ENCODE measurements around the gene MYLK.

MYLK gene

GRCh38 chr3:123818324-123818920 is 65.7 kb downstream of the MYLK start:
- no peak for DNase-seq

GRCh38 chr3:123817413-123817812 is 66.7 kb downstream of the MYLK start:
- DNase-seq: no peak

DNA sequence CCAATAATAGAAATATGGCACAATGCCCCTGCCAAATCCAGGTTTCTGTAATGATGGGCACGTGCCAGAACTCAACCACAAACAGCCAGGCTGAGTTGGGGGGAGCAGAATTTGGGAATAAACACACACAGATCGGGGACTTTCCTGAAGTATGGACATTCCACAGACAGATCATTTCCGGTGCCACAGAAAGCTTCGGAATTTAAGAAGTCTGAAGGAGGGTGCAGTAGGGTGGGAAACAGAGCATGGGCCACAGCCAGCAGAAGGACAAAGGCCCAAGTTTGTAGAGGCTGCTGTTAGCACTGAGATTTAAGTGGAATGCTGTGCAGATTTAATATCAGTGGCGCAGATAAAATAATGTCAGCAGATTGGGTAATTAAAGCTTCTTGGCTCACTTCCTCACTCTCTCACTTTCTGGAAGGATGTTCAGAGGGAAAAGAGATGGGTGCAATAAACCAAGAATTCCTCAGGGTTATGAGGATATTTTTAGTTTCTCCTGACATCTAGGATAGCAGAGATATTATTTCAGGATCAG is 67.4 kb downstream of the MYLK start:
- no peak for DNase-seq

GRCh38 chr3:123815981-123816380 is 68.2 kb downstream of the MYLK start:
- no peak for DNase-seq

GRCh38 chr3:123813876-123814275 is 70.3 kb downstream of the MYLK start:
- DNase-seq: no peak

- DNase-seq: no peak
Observed at GRCh38 chr3:123809597-123809996, 74.5 kb downstream of the MYLK start.

DNA sequence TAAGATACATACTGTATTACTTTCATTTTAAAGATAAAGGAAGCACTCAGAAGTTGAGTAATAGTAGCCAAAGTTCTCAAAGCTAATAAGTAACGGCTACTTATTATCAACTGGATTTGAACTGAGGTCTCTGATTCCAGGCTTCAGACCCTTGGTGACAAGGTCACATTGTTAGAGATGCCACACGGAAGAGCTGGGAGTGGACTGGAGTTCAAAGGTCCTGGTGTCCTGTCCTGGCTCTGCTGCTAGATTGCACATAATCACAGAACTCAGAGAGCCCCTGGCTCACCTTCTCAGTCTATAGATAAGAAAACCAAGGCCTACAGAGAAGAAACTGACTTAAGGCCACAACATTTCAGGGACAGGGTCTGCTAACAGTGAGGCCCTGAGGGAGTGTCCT is 75.3 kb downstream of the MYLK start:
- no peak for DNase-seq

DNA sequence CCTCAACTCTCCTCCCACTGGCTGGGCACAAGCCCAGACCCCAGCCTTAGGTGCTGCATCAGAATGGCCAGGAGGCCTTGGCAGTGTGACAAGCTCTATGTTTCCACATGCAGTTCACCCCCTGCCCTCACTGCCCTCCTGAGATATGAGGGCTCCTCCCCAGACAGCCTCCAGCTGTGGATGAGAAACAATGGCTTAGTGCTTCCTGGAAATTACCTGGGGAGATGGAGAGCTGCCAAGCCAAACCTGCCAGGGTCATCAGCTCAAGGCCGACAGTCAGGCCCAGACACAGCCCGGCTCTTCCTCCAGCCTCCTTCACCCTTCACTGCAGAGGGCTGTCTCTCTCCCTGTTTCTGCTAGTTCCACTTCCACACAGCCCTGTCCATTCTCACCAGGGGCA is 76.3 kb downstream of the MYLK start:
- no peak for DNase-seq

- peak; percentile 4 for DNase-seq
Observed at GRCh38 chr3:123805504-123805903, 78.6 kb downstream of the MYLK start.

GRCh38 chr3:123805101-123805500 is 79.0 kb downstream of the MYLK start:
- no peak for DNase-seq

DNA sequence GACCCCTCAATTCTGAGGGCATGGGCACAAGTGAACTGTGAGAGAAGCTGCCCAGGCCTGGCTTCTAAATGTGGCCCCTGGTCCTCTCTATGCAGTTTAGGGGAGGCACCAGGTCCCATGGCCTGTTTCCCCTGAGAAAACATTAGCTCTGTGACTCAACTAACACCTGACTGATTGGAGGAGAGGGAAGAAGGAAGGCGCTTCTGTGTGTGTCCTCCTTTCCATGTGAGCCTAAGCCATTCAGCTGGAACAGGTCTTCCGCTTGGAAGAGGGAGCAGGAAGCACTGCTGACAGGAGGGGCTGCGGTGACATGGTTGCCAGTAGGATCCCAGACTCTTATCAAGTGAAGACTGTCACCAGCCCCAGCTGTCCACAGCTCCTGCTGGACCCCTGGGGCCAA is 79.5 kb downstream of the MYLK start:
- DNase-seq: no peak

DNA sequence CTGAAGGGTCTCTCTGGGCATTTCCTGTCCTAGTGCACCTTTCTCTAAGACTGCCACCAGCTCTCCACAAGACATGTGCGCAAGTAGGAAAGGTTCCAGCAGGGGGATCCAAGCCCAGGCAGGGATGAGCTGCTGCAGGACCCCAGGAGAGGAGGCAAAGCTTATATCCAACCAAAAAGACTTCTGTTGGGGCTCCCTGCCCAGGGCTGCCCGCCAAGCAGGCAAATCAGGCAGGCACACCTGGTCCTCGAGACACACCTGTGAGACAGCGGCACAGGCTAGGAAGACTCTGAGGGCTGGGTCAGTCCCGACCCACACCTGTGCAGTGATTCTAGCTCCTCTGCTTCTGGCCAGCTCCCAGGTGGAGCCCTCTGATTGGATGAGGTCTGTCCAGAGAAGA is 80.6 kb downstream of the MYLK start:
- no peak for DNase-seq

GRCh38 chr3:123802007-123802625 is 82.0 kb downstream of the MYLK start:
- DNase-seq: no peak

DNA sequence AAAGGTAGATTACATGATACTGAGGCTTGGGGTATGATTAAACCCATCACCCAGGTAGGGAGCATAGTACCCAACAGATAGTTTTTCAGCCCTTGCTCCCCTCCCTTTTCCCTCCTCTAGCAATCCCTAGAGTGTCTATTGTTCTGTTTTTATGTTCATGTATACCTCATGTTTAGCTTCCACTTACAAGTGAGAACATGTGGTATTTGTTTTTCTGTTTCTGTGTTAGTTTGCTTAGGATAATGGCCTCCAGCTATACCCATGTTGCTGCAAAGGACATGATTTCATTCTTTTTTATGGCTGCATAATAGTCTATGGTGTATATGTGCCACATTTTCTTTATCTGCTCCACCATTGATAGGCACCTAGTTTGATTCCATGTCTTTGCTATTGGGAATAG is 82.7 kb downstream of the MYLK start:
- no peak for DNase-seq

- no peak for DNase-seq
Observed at GRCh38 chr3:123800362-123800682, 83.8 kb downstream of the MYLK start.

- DNase-seq: no peak
Observed at GRCh38 chr3:123799544-123800361, 84.4 kb downstream of the MYLK start.

DNA sequence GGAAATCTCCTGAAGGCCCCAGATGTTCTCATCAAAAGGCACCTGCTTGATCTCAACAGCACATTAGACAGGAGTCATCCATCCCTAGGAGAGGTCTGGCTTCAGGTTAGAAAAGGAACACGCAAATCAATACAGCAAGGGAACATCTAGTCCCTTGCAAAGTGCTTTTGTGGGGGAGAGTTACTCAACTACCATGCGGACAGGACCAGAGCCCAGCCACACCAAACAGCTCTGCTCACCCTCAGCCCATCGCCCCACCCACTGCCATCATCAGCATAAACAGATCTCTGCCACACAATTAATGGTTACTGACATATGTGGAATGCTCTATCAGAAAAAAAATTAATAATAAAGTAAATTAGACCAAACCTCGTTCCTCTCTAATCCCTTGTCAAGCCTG is 85.6 kb downstream of the MYLK start:
- DNase-seq: no peak

DNA sequence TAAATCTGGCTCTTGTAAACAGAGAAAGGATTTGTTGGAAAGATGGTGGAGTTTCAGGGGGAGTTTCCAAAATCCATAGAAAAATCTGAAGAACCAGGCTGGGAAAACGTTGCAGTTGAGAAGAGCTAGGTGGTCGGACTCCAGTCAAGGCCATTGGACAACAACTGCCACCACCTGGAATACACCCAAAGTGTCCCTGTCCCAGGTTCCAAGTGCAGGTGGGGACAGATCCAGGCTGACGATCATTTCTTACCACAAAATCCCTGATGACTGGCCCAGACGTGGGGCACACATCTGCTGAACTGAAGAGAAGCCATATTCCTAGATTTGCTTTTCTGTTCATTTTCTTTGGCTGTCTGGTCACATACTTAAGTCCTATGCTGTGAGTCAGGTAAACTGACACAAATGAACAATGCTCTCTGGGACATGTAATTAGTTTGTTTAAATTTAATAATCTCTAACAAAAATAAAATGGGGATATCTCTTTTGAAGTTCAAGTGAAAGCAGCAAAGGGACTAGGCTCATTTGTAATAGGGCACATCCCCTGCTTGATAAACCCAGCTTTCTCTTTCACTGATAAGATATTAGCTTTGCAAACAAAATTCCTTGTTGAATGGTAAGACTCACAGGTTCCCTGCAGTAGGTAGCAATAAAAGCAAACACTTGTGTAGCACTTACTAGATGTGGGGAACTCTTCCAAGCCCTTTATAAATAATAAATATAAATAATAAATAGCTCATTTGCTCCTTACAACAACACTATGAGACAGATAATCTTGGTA is 88.5 kb downstream of the MYLK start:
- no peak for DNase-seq

DNA sequence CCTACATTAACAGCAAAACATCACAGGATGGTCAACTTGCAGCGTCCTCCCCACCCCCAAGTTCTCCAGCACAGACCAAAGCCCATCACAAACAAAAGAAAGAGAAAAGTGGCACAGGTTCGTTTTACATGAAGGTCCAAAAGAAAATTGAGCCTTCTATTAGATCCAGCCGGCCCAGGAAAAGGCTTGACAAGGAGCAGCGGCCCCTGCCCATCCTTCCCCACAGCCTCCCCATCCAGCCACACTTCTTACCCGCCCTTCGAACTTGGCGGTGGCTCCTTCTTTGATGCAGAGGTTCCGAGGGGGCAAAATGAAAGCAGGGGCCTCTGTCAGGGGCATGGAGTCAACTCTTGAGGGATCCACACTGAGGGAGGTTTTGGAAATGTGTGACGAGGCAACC is 90.7 kb downstream of the MYLK start:
- DNase-seq: no peak

DNA sequence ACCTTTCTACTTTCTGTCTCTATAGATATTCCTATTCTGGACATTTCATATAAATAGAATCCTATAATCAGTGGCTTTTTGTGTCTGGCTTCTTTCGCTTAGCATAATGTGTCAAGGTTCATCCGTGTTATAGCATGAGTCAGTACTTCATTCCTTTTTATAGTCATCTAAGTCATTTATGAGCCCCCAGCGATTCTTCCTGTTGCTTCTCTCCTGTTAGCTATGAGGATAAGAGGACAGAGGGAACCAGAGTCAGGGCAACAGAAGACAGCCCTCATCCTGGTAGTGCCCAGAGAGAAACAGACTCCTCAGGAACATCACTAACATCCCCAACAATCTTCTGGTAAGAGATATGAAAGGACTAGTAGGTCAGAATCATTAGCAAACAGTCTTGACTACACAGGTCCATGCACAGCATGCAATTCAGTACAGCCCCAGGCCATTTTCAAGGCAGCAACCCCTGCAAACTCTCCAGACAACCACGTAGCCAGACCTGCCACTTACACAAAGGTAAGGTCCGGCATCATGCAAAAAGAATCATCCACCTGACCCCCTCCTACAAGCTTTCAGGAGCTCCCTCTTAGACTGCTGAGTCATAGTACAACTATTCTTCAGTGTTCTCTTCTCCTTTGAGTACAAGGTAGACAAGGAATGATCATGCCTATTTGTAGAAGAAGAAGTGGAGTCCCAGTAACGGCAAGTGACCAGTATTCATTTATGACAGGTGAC is 91.5 kb downstream of the MYLK start:
- no peak for DNase-seq

GRCh38 chr3:123791898-123792297 is 92.2 kb downstream of the MYLK start:
- no peak for DNase-seq

DNA sequence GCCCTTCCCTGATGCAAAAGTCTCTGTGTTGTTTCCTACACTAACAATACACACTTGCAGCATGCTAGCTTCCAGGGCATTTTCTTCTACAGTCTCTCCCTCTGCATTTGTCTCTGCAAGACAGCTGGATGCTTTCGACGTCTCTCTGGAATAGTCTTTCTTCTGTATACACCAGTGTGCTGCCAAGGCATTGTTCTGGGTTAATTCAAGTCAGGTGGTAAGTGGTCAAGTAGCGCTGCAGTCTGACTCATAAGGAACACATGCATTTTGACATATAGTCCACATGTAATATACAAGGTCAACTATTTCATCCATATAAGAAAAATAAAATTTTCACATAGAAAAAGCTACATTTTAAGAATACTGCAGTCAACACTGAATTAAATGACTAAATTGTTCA is 92.7 kb downstream of the MYLK start:
- no peak for DNase-seq

GRCh38 chr3:123791073-123791370 is 93.1 kb downstream of the MYLK start:
- DNase-seq: no peak

All from inflammatory macrophage treated with lipopolysaccharide for 4 hours (primary cell).